ENCODE results near the gene LSM3.

Gene LSM3

GRCh38 chr3:14151471-14152083 lies 27.0 kb upstream of the LSM3 start:
- no peak for DNase-seq (ENCODE audit: low read depth in 1 of 2, low spot score in 1 of 2)
- H3K27me3 ChIP-seq (ENCODE audit: insufficient read depth, poor library complexity, severe bottlenecking), result no peaks in the 10 kb centered on the region
- H3K4me3 ChIP-seq (replicated peaks; ENCODE audit: insufficient read depth, low read length), result no peak overlapping the region
- H3K27ac ChIP-seq (replicated peaks), result no peak overlapping the region
- TF ChIP-seq, protein P1, sequence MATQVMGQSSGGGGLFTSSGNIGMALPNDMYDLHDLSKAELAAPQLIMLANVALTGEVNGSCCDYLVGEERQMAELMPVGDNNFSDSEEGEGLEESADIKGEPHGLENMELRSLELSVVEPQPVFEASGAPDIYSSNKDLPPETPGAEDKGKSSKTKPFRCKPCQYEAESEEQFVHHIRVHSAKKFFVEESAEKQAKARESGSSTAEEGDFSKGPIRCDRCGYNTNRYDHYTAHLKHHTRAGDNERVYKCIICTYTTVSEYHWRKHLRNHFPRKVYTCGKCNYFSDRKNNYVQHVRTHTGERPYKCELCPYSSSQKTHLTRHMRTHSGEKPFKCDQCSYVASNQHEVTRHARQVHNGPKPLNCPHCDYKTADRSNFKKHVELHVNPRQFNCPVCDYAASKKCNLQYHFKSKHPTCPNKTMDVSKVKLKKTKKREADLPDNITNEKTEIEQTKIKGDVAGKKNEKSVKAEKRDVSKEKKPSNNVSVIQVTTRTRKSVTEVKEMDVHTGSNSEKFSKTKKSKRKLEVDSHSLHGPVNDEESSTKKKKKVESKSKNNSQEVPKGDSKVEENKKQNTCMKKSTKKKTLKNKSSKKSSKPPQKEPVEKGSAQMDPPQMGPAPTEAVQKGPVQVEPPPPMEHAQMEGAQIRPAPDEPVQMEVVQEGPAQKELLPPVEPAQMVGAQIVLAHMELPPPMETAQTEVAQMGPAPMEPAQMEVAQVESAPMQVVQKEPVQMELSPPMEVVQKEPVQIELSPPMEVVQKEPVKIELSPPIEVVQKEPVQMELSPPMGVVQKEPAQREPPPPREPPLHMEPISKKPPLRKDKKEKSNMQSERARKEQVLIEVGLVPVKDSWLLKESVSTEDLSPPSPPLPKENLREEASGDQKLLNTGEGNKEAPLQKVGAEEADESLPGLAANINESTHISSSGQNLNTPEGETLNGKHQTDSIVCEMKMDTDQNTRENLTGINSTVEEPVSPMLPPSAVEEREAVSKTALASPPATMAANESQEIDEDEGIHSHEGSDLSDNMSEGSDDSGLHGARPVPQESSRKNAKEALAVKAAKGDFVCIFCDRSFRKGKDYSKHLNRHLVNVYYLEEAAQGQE (IDR thresholded peaks at IDR 0.05; ENCODE audit: insufficient replicate concordance, low read depth), result no peak
- no peak for TF ChIP-seq GABPA (IDR thresholded peaks at IDR 0.05; ENCODE audit: low read depth)
- TF ChIP-seq CTCF (IDR thresholded peaks at IDR 0.05; ENCODE audit: insufficient read depth, low read length), result no peak
- TF ChIP-seq SPI1 (IDR thresholded peaks at IDR 0.05; ENCODE audit: borderline replicate concordance, low read depth), result no peak
- no peak for TF ChIP-seq POLR2AphosphoS5 (IDR thresholded peaks at IDR 0.05; ENCODE audit: low read depth)

GRCh38 chr3:14152233-14152962 lies 26.2 kb upstream of the LSM3 start:
- Histone ChIP-seq H3K27ac (replicated peaks) (no peak overlapping the region), H3K4me3 (replicated peaks; ENCODE audit: insufficient read depth, low read length) (no peak overlapping the region), H3K27me3 (ENCODE audit: insufficient read depth, poor library complexity, severe bottlenecking) (no peaks in the 10 kb centered on the region)
- TF ChIP-seq, protein P1 (IDR thresholded peaks at IDR 0.05; ENCODE audit: insufficient replicate concordance, low read depth), result no peak
- peak; percentile 21 for TF ChIP-seq CTCF (IDR thresholded peaks at IDR 0.05; ENCODE audit: insufficient read depth, low read length)
- no peak for TF ChIP-seq SPI1 (IDR thresholded peaks at IDR 0.05; ENCODE audit: borderline replicate concordance, low read depth)
- no peak for TF ChIP-seq POLR2AphosphoS5 (IDR thresholded peaks at IDR 0.05; ENCODE audit: low read depth)
- TF ChIP-seq GABPA (IDR thresholded peaks at IDR 0.05; ENCODE audit: low read depth), result no peak
- DNase-seq (ENCODE audit: low read depth in 1 of 2, low spot score in 1 of 2), result peak in 1 of 2 experiments; percentile 16

DNA sequence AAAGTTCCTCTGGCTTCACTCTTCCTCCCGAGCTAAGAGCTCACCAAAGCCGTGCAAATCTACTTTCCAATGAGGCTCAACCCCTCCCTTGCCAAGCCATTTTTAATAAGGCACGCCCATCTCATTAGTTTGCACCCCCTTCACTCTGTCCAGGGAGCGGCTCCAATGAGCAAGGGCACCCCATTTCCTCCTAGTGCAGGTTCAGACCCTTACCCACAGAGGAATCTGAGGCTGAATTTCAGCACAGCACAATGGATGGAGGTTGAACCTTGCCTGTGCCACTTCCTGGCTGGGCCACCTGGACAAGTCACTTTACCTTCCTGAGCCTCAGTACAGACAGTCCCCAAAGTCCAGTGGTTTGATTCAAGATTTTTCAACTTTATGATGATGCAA lies 25.7 kb upstream of the LSM3 start:
- no peak overlapping the region for H3K4me3 ChIP-seq (replicated peaks; ENCODE audit: insufficient read depth, low read length)
- H3K27ac ChIP-seq (replicated peaks), result no peak overlapping the region
- DNase-seq (ENCODE audit: low read depth in 1 of 2, low spot score in 1 of 2), result no peak
- no peaks in the 10 kb centered on the region for H3K27me3 ChIP-seq (ENCODE audit: insufficient read depth, poor library complexity, severe bottlenecking)
- no peak for TF ChIP-seq GABPA (IDR thresholded peaks at IDR 0.05; ENCODE audit: low read depth)
- TF ChIP-seq POLR2AphosphoS5 (IDR thresholded peaks at IDR 0.05; ENCODE audit: low read depth), result no peak
- TF ChIP-seq CTCF (IDR thresholded peaks at IDR 0.05; ENCODE audit: insufficient read depth, low read length), result no peak
- TF ChIP-seq SPI1 (IDR thresholded peaks at IDR 0.05; ENCODE audit: borderline replicate concordance, low read depth), result no peak
- TF ChIP-seq, protein P1 (IDR thresholded peaks at IDR 0.05; ENCODE audit: insufficient replicate concordance, low read depth), result no peak
